ENCODE measurements around the gene NAA10.

The NAA10 gene

DNA sequence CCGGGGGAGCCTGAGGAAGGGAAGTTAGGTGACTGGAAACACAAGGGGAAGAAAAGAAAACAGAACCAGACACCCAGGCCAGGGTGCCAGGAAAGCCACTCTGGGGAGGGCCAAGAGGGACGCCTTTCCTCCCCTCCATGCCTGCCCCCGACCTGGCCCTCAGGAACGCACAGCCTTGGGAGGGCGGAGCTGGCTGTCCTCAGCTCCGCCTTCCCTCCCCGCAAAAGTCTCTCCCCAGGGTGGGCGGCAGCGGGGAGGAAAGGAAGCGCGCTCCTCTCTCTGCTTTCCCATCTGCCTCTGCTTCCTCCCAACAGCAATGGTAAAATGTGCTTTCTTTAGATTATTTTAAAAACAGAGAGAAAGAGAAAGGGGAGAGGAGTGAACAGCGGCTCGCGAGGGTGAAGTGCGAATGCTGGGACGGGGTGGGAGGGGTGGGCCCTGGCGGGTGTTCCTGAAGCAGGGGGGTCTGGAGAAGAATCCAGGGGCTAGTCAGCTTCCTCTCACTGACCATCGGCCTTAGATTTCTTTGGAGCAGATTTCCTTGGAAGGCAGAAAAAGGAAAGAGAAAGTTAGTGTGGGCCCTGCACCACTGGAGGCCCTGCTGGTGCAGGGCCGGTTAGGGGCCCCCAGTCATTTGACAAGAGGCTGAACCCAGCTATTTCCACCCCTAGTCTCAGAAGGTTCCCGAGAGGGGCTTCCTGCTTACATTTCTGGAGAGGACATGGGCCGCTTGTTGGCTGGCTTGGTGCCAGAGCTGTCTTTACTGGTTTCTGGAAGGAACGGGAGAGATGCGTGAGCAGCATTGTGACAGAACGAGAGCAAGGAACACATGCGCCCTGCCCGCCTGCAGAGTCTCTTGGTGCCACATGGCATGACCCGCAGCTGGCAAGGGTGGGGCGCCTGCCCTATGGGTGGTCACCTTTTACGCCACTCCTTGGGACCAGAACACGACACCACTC is 14.3 kb upstream of the NAA10 start:
- DNase-seq (ENCODE audit: low read depth): no peak

DNA sequence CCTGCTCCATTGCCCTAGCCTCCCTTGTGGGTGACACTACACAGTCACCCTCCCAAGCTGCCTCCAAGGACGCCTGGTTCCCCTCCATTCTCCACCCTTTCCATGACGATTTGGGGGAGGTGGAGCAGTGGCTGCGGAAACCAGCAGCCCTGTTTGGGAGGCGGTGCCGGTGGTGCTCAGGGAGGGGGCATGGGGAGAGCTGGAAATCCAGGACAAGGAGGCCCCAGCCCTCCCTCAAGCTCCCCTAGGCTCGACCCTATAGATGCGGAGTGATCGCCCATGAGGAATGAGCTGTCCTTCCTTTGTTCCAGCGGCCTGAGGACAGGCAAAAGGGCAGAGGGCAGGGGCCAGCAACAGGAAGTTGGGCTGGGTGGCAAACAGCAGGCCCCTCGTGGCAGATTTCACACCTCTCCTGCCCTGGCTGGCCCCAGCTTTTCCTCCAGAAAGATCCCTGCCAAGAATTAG is 13.2 kb upstream of the NAA10 start:
- no peak for DNase-seq (ENCODE audit: low read depth)

GRCh38 chrX:153947009-153947769 is 12.4 kb upstream of the NAA10 start:
- DNase-seq (ENCODE audit: low read depth): no peak

GRCh38 chrX:153945956-153946943 is 11.4 kb upstream of the NAA10 start:
- no peak for DNase-seq (ENCODE audit: low read depth)

DNA sequence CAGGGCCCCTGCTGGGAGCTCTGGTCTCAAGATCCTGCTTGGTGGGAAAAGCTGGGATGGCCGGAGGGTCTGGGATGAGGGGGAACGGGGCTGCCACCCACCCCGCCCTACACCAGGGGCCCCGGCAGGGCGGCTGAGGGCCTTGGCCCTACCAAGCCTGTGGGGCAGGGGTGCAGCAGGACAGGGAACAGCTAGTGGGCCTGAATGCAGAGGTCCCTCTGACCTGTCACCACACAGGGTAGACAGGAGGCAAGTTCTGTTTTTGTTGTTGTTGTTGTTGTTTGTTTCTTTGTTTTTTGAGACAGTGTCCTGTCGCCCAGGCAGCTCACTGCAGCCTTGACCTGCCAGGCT is 9.9 kb upstream of the NAA10 start:
- no peak for DNase-seq (ENCODE audit: low read depth)

DNA sequence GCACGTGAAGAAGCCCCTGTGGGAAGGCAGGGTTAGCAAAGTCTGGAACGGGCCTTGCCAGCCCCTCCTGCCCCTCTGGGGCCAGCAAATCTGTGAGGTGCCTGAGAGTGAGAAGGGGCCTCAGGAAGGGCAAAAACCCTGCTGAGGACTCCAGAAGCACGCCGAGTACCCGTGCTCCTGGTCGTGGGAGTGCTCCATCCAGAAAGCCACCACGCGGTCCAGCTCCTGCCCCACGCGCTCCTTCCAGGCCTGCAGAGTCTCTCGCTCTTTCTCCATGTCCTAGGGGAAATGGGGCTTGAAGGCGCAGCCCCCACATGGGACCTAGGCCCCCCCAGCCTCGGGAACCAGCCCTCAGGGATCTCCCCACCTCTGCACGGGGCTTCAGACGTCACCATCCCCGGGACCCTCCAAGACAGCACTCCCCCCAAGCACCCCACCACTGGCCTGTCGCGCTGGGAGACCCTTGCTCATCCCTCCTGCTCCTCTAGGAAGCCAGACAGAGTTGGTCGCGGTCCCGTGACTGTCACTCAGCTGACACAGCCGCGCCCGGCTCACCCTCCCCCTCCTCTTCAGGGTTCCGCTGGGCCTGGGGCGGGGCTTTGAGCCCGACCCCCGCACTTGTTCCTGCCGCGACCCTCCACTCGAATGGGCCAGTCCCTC is 9.4 kb upstream of the NAA10 start, which contains the start of gene RENBP:
Gene RENBP, minus strand, starts transcription at position 504 of the 660 bp plus-strand sequence. Its CDS starts 33 bp downstream, at position 471.
- DNase-seq (ENCODE audit: low read depth): no peak

DNA sequence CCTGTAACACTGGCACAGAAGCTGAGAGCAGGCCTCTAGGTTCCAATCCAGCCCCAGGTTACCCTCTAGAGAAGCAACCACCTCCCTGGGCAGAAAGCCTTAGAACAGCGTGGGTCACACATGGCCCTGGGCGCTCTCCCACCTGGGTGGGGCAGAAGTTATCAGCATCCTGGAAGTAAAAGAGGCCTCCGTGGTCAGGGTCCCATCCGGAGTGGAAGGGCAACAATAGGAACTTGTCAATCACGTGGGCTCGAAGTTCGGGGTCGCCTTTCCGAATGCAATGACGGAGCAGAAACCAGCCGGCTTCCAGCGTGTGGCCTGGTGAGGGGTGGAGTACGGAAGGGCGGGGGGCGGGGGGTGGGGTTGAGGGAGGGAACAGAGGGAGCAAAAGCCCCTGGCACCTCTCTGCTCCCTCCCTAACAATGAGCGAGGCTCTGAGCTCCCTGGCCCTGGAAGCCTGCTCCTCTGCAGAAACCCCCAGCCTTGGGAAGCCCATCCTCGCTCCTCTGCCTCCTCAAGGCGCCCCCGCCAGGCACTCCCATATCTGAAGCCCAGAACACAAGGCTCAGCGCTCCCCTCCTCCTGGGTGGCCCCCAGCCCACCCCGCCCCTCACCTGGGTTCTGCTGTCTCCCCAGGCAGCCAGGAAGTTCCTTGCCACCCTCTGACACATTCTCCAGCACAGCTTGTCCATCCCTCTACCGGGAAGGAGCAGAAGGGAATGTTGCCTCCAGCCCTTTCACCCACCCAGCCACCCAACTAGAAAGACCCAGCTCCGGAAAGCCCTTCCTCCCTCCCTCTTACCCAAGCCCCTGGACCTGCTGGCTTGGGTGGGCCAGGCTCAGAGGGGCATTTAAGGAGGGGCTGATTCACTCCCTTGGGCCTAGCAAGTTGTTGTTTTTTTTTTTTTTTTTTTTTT is 6.8 kb upstream of the NAA10 start:
- no peak for DNase-seq (ENCODE audit: low read depth)

- no peak for DNase-seq (ENCODE audit: low read depth)
Measured at GRCh38 chrX:153939573-153939972, 4.7 kb upstream of the NAA10 start.

DNA sequence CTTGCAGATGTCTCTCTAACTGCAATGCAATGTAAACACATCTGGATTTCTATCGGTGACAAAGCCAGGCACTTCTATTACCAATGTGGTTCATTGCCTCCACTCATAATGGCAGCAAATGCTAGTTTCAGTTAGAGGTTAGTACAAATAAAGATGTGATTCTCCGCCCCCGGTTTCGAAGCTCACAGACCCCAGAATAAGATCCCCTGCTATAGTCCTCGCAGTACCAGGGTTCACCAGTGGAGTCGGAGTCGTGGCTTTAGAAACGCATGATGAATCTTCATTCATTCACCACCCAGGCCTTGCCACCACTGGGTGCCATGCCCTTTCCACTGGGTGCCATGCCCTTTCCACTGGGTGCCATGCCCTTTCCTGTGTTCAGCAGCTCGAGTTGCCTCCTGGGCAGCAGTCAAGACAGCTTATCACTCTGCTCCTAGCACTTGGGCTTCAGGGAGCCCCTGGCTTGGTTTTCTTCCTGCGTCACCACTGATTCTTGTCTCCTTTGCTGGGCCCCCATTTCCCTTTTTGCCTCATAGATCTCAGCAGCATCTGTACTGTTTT is 3.5 kb upstream of the NAA10 start:
- DNase-seq (ENCODE audit: low read depth): no peak

GRCh38 chrX:153937056-153937455 is 2.2 kb upstream of the NAA10 start:
- no peak for DNase-seq (ENCODE audit: low read depth)

DNA sequence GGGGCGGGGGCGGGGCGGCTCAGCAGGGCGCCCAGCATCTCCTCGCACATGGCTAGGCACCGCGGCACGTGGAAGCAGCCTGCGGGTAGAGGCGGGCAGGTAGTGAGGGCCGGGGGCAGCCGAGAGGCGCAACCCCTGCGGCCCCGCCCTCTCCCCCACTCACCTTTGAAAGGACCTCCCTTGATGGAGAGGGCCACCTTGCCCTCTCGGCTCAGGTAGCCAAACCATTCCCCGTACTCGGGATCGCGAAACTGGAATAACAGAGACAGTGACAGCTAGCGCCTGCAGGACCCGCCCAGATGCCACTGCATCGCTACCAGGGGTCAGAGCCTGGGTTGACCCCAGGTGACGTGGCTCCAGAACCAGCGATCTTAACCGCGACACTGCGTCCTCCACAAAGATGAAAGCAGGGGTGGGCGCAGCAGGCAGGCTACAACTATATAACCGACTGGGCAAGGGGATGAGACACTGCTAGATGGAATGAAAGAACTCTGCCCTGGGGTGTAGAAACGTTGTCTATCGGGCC is 552 bp upstream of the NAA10 start:
- no peak for DNase-seq (ENCODE audit: low read depth)

- DNase-seq (ENCODE audit: low read depth): no peak
Measured at GRCh38 chrX:153934148-153934761, 582 bp downstream of the NAA10 start.

DNA sequence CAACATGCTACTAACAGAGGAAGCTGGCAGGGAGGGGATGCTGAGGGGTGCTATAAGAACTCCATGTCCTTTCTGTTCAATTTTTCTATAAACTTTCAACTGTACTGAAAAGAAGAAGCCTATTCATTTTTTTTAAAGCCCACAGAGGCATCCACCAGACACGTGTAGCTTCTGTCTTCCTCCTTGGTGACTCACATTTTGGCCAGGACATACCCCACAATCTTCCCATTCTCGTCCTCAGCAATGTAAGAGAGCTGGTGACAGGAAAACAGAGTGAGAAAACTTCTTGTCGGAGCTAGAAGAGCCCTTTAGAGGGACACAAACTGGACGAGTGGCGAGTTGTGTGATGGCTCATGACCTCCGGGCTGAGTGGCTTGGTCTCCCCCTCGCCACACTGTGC is 1.1 kb downstream of the NAA10 start:
- DNase-seq (ENCODE audit: low read depth): no peak

DNA sequence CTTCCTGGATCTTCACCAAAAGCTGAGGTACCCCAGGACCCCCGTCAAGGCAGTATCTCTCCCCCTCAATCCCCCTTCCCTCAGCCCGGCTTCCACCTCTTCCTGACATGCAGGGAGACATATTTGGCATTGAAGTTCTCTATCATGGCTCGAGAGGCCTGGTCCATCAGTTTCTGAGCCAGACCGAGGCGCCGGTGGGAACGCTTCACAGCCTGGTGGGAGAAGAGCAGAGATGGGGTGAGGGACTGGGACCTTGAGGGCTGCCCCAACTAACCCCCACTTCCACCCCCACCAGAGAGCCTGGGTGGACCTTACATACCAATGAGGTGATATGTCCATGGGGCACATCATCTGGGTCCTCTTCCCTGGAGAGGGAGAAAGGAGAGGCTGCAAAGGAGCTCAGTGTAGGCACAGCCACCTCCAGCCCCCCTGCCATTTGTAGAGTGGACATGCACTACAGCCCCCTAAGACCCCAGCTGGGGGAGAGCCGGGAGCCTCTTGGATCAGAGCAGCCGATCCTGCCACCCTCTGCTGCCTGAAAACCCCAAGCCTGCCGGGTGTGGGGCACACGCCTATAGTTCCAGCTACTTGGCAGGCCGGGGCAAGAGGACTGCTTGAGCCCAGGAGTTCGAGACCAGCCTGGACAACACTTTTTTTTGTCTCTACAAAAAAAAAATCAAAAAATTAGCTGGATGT is 2.5 kb downstream of the NAA10 start:
- no peak for DNase-seq (ENCODE audit: low read depth)

GRCh38 chrX:153931748-153932147 is 3.1 kb downstream of the NAA10 start:
- DNase-seq (ENCODE audit: low read depth): no peak

GRCh38 chrX:153931151-153931550 is 3.7 kb downstream of the NAA10 start:
- no peak for DNase-seq (ENCODE audit: low read depth)

DNA sequence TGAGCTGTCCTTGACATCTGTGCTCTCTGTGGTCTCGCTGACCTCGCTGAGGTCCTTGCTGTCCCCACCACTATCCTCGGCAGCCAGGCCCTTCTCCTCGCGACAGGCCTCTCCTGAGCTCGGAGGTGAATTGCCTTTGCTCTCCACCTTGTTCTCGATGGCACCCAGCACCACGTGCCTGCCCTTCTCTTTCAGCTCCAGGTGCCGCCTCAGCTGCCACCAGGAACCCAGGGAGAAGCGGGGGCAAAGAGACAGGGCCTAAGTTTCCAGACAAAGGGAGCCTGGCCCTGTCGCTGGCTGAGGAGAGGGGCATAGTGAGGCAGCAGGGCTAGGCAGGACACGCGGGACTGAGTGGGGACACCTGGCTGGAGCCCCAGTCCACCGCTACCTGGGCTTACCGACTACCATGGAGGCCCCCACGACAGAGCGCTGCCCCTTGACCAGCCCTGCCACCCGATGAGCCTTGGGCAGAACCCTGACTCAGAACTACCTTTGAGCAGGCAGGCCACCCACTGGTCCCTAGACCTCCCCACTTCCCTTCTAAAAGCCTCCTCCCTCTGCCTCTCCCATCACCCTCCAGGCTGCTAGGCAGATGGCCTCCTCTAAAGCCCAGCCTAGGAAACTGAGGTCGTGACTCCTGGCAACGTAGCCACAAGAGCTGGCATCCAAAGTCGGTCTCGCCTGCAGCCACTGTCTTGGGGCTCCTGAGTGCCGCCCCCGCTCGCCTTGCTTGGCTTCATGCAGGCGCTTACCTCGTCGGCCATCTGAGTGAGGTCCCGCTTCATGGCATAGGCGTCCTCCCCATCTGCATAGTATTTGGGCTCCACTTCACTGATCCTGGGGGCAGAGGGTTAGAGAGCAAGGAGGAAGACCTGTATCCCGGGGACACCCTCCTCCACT is 4.6 kb downstream of the NAA10 start:
- no peak for DNase-seq (ENCODE audit: low read depth)

Data from stimulated activated CD8-positive, alpha-beta memory T cell treated with anti-CD3 and anti-CD28 coated beads, Interleukin-15, amount 100 ng/mL, for 24 hours (primary cell).